Activated CD4-positive, alpha-beta T cell treated with anti-CD3 and anti-CD28 coated beads, Interleukin-2, amount 50 U/mL, for 48 hours (primary cell): ENCODE measurements around the gene YBX2.
"Not testable (repeated sequence)": the region's sequence is repeated elsewhere in the genome, so short reads cannot be mapped to it uniquely, and the experiment has no call there.

ENCODE experiments used
- DNase-seq, 2 experiments: peaks; one replicate each; pipeline ENCODE4 v3.0.0-alpha.2; 2020

The YBX2 gene

GRCh38 chr17:7262192-7262934 lies 32.1 kb downstream of the YBX2 start, which contains the start of gene CLDN7:
Gene CLDN7, minus strand, starts transcription at chr17:7262478. Its CDS starts 435 bp downstream, at chr17:7262043.
- no peak for DNase-seq

DNA sequence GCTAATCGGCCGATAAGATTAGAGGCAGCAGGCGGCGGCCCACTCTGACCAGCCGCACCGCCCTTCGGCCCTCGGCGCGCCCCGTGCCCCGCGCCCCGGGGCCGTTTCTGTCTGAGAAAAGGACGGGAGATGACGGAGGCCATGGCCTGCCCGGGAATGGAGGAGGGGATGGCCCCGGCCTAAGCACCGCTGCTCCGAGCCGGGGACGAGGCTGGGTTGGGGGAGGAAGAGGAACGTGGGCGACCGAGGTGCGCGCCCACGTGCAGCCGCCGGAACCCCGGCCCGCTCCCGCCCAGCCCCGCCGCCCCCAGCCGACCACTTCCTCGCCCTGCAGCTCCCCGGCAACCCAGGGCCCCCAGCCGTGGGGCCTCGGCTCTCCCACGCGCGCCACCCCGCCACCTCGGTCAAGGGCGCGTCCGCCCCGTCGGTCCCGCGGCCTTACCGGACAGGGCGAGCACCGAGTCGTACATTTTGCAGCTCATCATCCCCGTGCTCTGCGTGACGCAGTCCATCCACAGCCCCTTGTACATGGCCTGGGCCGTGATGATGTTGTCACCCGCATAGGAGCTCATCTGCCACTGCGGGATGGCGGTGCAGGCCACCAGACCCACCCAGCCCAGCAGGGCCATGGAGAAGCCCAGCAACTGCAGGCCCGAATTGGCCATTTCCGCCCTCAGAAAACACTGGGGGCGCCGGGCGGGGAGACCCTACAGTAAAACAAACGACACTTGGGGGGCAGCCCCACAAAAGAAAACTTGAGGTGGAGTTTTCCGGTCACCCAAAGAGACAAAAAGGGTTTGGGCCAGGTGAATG lies 32.9 kb downstream of the YBX2 start:
- DNase-seq = peak in 1 of 2 experiments; percentile 23

GRCh38 chr17:7260651-7261378 lies 33.6 kb downstream of the YBX2 start:
- peak; percentile 49 to 54 for DNase-seq

GRCh38 chr17:7260151-7260550 lies 34.3 kb downstream of the YBX2 start:
- DNase-seq = no peak

- DNase-seq = no peak
Observed at GRCh38 chr17:7259555-7259889, 34.9 kb downstream of the YBX2 start.

- peak in 1 of 2 experiments; percentile 31 for DNase-seq
Observed at GRCh38 chr17:7258731-7259554, 35.5 kb downstream of the YBX2 start.

GRCh38 chr17:7256766-7257456 lies 37.5 kb downstream of the YBX2 start:
- no peak for DNase-seq

DNA sequence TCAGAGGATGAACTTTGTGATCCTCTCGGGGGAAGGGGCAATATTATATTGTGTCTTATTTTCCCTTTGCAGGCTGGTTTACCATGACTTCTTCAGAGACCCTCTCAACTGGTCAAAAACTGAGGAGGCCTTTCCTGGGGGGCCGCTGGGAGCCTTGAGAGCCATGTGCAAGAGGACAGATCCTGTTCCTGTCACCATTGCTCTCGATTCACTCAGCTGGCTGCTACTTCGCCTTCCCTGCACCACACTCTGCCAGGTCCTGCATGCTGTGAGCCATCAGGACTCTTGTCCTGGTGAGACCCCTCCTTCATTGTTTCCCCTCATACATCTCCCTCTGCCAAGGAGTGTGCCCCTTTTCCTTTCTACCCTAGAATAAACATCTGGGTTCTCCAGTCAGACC lies 39.9 kb downstream of the YBX2 start:
- no peak for DNase-seq

- DNase-seq = no peak
Observed at GRCh38 chr17:7253082-7253481, 41.4 kb downstream of the YBX2 start.

DNA sequence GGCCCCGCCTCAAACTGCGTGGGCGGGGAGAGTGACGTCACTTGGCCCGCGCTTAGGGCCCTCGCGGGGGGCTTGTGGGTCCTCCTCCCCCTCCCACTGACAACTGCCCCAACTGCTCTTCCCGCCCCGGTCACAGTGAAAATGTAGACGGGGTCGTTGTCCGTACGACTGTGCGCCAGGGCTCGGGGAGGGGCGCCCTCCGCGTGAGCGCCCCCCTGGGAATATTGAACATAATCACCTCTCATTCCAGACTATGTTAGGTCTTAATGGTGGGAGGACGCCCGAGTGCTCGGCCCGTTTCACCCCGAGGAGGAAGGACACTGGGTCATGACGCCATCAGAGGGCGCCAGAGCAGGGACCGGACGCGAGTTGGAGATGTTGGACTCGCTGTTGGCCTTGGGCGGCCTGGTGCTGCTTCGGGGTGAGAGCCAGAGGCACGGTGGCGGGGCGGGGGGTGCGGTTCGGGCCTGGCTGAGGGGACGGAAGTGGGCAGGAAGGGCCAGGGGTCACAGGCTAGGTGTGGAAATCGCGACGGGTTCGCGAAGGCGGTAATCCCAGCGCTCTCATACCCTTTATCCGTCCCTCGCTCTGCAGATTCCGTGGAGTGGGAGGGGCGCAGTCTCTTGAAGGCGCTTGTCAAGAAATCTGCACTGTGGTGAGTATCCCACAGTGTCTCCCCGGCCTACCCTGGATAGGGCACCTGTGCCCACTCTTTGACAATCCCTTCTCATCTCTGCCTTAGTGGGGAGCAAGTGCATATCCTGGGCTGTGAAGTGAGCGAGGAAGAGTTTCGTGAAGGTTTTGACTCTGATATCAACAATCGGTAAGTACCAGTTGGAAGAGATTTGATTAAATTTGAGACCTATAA lies 42.0 kb downstream of the YBX2 start, which contains the start of gene ELP5:
TSS of gene ELP5 (plus strand) at position 40 of the 868 bp plus-strand sequence. CDS start at position 376, 336 bp downstream.
- peak; percentile 92 to 94 for DNase-seq

GRCh38 chr17:7251661-7252175 lies 42.7 kb downstream of the YBX2 start, which contains the start of gene CTDNEP1:
Gene CTDNEP1, minus strand, starts transcription at chr17:7251734. Its CDS starts 438 bp downstream, at chr17:7251296.
- DNase-seq = peak; percentile 97 to 98

GRCh38 chr17:7250695-7251627 lies 43.5 kb downstream of the YBX2 start:
- DNase-seq = no peak

DNA sequence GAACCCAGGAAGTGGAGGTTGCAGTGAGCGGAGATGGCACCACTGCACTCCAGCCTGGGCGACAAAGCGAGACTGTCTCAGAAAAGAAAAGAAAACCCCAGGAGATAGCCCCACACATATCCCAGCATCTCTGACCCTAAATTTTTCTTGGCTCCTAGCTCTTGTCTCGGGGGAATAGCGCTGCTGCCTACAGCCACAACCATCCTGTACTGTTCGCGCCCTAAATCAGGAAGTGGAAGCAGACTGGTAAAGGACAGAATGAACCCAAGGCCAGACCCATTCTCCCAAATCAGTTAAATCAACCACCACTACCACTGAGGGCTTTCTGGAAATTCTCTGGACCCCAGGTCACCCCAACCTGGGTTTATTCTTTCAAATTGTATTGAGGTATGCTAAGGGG lies 44.6 kb downstream of the YBX2 start:
- DNase-seq = no peak

- no peak for DNase-seq
Observed at GRCh38 chr17:7249214-7249613, 45.2 kb downstream of the YBX2 start.

DNA sequence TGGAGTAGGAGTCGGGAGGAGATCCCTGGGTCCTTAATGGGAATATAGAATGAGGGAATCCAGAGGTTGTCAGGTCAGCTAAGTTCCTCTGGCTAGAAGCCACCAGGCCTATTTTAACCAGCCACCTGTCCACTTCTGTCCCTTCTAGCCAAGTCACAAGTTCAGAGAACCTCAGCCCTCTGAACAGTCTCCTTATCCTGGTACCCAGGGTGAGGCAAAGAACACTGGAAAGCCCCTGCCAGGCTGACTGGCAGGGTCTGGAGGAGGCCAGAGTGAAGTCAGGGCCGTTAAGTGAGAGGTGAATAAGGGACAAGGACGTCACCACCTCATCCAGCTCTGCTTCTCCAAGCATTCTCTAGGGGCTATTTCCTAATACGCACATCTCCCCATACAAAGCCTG lies 45.6 kb downstream of the YBX2 start:
- DNase-seq = no peak

- DNase-seq = no peak
Observed at GRCh38 chr17:7246779-7247178, 47.7 kb downstream of the YBX2 start.

GRCh38 chr17:7243838-7244237 lies 50.6 kb downstream of the YBX2 start:
- not testable (repeated sequence) for DNase-seq

- DNase-seq = no peak
Observed at GRCh38 chr17:7243453-7243729, 51.0 kb downstream of the YBX2 start.

DNA sequence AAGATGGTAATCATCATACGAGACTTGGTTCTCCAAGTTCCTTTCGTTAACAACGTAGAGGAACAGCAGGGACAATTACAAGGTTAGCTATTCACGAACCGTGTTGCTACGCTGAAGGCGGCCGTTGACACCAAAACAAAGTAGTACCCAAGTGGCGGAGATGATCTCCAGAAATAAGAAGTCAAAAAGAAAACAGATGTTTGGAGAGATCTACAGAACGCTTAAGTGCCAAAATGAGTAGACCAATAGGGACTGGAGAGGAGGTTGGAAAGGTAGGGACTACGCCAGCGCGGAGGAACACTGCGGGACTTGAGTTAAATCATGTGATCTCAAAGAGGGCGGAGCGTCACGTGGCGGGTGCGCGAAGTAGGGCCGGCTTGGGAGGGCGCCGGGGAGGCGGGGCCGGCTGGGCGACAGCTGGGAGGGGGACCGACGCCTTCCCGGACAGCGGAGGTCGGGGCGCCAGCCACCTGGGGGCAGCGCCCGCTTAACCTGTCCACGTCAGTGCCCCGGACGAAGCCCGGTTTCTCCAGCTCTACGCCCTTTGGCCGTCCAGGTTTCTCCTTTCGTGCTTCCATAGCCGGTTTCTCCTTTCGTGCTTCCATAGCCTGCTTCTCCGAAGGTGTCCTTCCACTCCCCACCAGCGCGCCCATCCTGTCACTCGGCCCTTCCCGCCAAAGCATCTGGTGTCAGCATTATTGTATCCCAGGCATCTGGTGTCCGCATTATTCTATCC lies 51.6 kb downstream of the YBX2 start:
- DNase-seq = peak; percentile 93 to 95
